HepG2 (cell line): Measurements from ENCODE around the gene CDK13. TPM values are rescaled to one million over a fixed set of nuclear protein-coding genes. Genes with fewer than 3 reads are reported as not detected.

Source experiments
- JARID2 ChIP-seq: sonication (generic); formaldehyde crosslinking; IDR thresholded peaks from 2 replicates; pipeline ENCODE4 v1.8.1; 2023; ENCODE audit warnings: missing genetic modification reagents, inconsistent platforms; ENCODE audit not compliant: insufficient replicate concordance
- NCOR1 ChIP-seq: fragments of 200-600 bp; sonication (generic); IDR thresholded peaks from 2 replicates; pipeline ENCODE4 v1.7.0; 2017; ENCODE audit warnings: antibody characterized with exemption, low read length, borderline replicate concordance
- PHF8 ChIP-seq: sonication (generic); formaldehyde crosslinking; IDR thresholded peaks from 2 replicates; pipeline ENCODE4 v1.5.0; 2020; ENCODE audit warnings: missing genetic modification reagents
- RBM39 ChIP-seq: fragments of 200-400 bp; formaldehyde crosslinking; IDR thresholded peaks from one replicate; pipeline ENCODE4 v1.6.1; 2018; ENCODE audit warnings: antibody characterized with exemption, mild to moderate bottlenecking, low read depth, low read length; ENCODE audit not compliant: poor library complexity, severe bottlenecking
- THAP9 ChIP-seq: sonication (generic); formaldehyde crosslinking; IDR thresholded peaks from 2 replicates; pipeline ENCODE4; 2020; ENCODE audit warnings: missing genetic modification reagents, mild to moderate bottlenecking, borderline replicate concordance
- ZMAT3 ChIP-seq: sonication (generic); formaldehyde crosslinking; conservative IDR thresholded peaks from 2 replicates; pipeline ENCODE4 v1.7.0; 2021; ENCODE audit warnings: missing genetic modification reagents
- ZNF136 ChIP-seq: sonication (generic); formaldehyde crosslinking; IDR thresholded peaks from 2 replicates; pipeline ENCODE4 v1.8.1; 2022; ENCODE audit warnings: low read depth, mild to moderate bottlenecking, moderate library complexity, missing genetic modification reagents
- ZNF142 ChIP-seq: sonication (generic); formaldehyde crosslinking; IDR thresholded peaks from 2 replicates; pipeline ENCODE4 v1.4.0; 2020; ENCODE audit warnings: missing genetic modification reagents
- ZNF383 ChIP-seq: sonication (generic); formaldehyde crosslinking; IDR thresholded peaks from 2 replicates; pipeline ENCODE4 v1.4.0; 2020; ENCODE audit warnings: missing genetic modification reagents, mild to moderate bottlenecking, borderline replicate concordance
- ZNF572 ChIP-seq: sonication (generic); formaldehyde crosslinking; IDR thresholded peaks from 2 replicates; pipeline ENCODE4 v1.5.1; 2020; ENCODE audit warnings: mild to moderate bottlenecking, missing genetic modification reagents
- ZNF574 ChIP-seq: sonication (generic); formaldehyde crosslinking; IDR thresholded peaks from 2 replicates; pipeline ENCODE4 v1.4.0; 2020; ENCODE audit warnings: missing genetic modification reagents
- ZNF678 ChIP-seq: sonication (generic); formaldehyde crosslinking; IDR thresholded peaks from 2 replicates; pipeline ENCODE4 v1.4.0; 2020; ENCODE audit warnings: mild to moderate bottlenecking, missing genetic modification reagents
- ZNF782 ChIP-seq: sonication (generic); formaldehyde crosslinking; IDR thresholded peaks from 2 replicates; pipeline ENCODE4 v1.4.0; 2020; ENCODE audit warnings: missing genetic modification reagents, mild to moderate bottlenecking, borderline replicate concordance
- polyA plus RNA-seq, 8 experiments: library from polyadenylated mRNA; depleted of rRNA in 3 of 8; stranded (reverse) in 7 of 8; unstranded in 1 of 8; fragments of >200 nt; fragmentation: Illumina TruSeq in 4 of 8; extraction: Trizol in 4 of 8; gene quantifications; 2 replicates each; pipeline versions ENCODE4 v1.2.1 to v1.2.3, GENCODE V29; 2011 to 2016; ENCODE audit warnings: low read depth in 4 of 8, missing spikeins in 1 of 8, mixed read lengths in 1 of 8; ENCODE audit not compliant: insufficient read depth in 1 of 8
- total RNA-seq, 5 experiments: library from RNA; depleted of rRNA; stranded (reverse); fragments of >200 nt; fragmentation: Illumina TruSeq; extraction: Trizol; gene quantifications; 2 replicates each; pipeline ENCODE4 v1.2.3, GENCODE V29; 2016; ENCODE audit warnings: low read depth in 1 of 5

The CDK13 gene
- total and polyA plus RNA-seq, 2 of the 13 experiments (the other 11 are each of a cell fraction or from before 2014, with no cell fraction given), result 21.0 to 40.9 TPM

GRCh38 chr7:40134428-40135316 lies 184.6 kb downstream of the CDK13 start, which contains the start of the genes MPLKIP and SUGCT (continued):
- TF ChIP-seq THAP9 (CRISPR knock-in tag) (peak; percentile 64; the same call in 1 of the 2 replicates), ZNF572 (CRISPR knock-in tag) (peak; percentile 63; the same call in 1 of the 2 replicates), JARID2 (CRISPR knock-in tag) (no peak), ZNF574 (CRISPR knock-in tag) (peak; percentile 92), ZNF136 (no peak), ZNF142 (CRISPR knock-in tag) (peak; percentile 58; the same call in 1 of the 2 replicates), PHF8 (CRISPR knock-in tag) (peak; percentile 93), NCOR1 (peak; percentile 42; the same call in 1 of the 2 replicates), ZNF782 (0 out of 2 replicates have a peak, but pooled peaks have one; percentile 49), ZNF678 (CRISPR knock-in tag) (no peak; the same call in none of the 2 replicates), ZNF383 (no peak), ZMAT3 (CRISPR knock-in tag) (peak; percentile 80), RBM39 (peak; percentile 76)
